ENCODE measurements around the gene TMEM255B.

GRCh38 chr13:113846636-113847318 is 87.8 kb downstream of the TMEM255B start:
- TF ChIP-seq CTCF (IDR thresholded peaks at IDR 0.05) (no peak), EP300 (IDR thresholded peaks at IDR 0.05) (no peak), POLR2A (IDR thresholded peaks at IDR 0.05) (no peak), POLR2AphosphoS5 (IDR thresholded peaks at IDR 0.05) (no peak)
